T-helper 2 cell (primary cell): ENCODE data around the gene DOCK2.
"Not testable (repeated sequence)": the region's sequence is repeated elsewhere in the genome, so short reads cannot be mapped to it uniquely, and the experiment has no call there.

Source experiments
- DNase-seq, 5 experiments: peaks; one replicate each; pipeline versions ENCODE4 v3.0.0 to v3.0.0-alpha.2; 2012 to 2022

Gene DOCK2

DNA sequence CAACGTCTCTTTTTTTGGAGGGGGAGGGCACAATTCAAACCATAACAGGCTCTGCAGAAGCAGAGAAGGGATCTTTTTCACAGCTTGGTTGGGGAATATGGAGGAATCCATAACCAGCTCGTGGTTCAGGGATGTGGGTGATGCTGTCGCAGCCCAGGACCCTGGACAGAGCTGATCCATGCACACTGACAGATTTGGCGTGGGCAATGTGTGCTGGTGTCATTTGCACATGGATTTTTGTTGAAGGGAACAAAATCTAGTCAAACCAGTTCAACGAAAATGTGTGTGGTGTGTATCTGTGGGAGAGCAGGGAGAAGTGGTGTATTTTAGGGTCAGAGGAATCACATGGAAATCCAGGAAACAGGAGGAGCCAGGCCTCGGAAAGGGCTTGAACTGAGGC lies 4.2 kb downstream of the DOCK2 start:
- no peak for DNase-seq

DNA sequence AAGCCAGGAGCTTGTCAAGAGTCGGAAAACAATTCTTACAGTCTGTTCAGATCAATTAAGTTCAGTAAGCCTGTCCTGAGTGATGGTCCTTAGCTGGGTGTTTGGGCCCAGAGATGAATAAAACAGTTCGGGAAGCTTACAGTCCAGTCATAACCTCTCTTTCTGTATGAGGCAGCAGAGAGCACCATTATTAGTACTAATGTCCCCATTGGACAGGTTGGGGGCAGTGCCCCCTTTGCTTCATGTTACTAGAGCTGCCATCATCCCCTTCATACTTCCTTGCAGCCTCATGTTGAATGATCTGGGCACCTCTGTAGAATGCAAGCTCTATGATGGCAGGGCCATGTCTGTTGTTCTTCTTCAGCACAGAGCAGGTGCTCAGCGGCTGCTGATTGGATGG lies 9.8 kb downstream of the DOCK2 start:
- DNase-seq: no peak

DNA sequence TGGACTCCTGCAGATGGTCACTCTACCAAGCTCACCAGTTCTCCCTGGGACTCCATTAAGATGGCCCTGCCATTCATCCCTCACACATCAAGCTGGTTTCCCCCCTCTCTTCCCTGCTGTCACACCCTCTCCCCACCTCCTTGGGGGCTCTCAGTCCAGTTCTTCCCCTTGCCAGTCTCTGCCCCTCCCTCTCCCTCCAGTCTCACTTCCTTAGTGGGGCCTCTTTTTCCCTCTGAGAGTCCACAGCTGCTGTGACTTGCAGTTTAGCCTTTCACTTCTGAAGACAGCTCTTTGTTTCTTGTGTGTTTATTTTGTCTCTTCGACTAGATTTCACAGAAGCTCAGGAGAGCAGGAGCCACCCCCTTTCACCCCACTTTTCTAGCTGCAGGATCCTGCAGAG lies 10.5 kb downstream of the DOCK2 start:
- DNase-seq: no peak

DNA sequence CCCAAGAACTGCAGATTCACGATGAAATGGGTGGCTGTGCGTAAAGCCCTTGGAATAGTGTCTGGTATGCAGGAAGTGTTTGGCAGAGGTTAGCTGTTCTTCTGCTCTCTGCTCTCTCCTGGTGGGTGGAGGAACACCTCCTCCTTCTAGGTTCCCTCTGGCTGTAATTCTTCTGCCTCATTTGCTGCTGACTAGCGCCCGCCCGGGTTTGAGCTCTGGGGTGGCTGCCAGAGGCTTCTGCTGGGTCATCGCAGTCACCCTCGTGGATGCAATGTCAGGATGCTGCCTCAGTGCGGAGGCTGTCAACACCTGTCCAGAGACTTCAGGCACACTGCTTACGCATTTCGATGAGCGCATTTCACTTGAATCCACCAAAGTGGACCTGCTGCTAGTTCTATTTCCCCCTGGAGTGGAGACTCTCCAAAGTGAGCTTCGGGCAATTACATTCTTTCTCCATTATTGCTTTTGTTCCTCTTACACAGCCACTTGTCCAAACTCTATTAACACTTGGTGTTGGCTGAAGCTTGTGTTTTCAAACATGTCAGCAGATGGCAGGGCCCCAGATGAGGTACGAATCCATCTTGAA lies 11.7 kb downstream of the DOCK2 start:
- DNase-seq: no peak

DNA sequence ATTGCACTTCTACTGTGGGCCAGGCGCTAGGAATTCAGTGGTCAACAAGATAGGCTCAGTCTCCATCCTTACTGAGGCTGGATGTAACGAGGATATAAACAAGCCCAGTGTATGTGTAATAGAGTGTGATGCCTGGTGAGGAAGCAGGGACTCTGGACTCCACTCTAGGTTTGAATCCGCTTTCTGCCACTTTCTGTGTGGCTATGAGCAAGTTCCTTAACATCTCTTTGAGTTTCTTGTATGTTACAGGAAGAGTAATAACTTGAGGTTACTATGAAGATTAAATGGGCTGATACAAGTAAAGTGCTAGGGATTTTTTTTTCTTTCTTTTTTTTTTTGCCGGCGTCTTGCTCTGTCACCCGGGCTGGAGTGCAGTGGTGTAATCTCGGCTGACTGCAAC lies 12.4 kb downstream of the DOCK2 start:
- DNase-seq: peak in 2 of 5 experiments; percentile 24 to 88

DNA sequence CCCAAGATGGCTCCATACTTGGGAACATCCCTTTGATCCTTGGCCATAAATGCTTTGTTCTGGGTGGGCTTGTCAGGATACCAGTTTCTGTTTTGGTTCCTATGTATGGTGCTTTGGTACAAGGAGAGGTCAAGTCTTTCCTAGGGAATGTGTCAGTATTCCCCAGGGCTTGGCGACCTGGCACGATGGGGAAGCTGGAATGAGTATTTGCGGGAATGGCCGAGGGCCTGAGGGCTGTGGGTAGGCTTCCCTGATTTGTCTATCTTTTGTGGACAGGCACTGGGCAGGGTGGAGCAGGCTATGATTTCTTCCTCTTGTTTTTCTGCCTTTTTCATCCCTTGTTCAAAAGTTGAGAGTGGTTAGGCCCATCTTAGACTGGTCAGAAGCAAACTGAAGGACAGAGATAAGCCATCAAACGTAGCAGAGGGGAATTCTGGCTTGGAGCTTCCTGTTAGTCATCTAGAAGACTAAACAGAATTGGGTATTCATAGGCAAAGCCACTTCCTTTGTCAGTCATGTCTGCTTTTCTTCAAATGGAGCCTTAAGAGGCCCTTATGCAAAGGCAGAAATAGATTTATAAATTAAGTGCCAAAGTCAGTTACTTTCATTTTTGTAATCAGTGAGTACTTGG lies 13.7 kb downstream of the DOCK2 start:
- peak in 2 of 5 experiments; percentile 28 to 85 for DNase-seq

DNA sequence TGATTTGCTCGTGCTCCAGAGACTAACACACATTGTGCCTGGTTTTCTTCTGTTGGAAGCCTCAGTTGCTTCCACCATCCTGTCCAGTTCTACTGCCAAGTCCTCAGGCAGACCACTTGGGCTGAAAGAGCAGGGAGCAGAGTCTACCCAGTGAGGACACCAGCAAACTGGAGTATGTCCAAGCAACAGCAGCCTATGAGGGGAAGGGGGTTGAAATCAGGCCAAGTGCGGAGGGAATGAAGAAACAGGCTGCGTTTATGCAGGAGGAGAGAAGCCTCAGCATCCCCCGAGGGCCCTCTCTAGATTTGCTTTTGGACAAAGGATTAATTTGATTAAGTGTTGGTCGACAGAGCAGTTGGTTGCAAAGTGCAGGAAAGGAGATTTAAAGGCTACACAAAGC lies 14.5 kb downstream of the DOCK2 start:
- no peak for DNase-seq

DNA sequence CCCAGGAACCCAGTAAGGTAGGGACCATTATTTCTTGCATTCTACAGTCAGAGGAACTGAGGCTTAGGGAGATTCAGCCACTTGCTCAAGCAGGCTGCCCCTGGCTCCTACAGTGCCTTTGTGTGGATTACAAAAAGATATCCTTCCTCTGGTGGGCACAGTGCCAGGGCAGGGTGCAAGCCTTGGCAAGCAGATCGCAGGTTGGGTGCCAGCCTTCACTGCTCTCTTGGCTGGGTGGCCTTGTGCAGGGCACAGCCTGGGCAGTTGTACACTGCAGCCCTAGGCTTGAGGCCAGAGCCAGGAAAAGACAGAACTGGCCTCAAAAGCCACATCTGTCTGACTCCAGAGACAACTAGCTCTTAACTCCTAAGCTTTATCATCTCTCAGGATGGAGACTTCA lies 15.0 kb downstream of the DOCK2 start:
- no peak for DNase-seq

DNA sequence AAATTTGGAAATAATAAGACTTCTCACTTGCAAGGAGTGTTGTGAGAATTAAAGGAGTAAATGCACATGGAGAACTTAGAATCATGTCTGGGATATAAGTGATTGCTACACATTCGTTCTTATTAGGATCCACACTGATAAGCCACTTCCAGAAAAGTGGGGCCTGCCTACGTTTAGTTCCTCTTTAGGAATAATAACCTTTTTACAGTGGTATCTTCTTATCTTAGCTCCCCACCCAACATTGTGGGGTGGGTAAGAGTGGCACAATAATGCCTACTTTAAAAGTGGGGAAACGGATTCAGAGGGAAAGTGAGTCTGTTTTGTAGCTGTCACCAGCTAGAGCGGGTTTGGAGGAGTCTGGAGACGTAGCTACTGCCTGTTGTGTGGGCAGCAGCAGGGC lies 16.0 kb downstream of the DOCK2 start:
- no peak for DNase-seq

DNA sequence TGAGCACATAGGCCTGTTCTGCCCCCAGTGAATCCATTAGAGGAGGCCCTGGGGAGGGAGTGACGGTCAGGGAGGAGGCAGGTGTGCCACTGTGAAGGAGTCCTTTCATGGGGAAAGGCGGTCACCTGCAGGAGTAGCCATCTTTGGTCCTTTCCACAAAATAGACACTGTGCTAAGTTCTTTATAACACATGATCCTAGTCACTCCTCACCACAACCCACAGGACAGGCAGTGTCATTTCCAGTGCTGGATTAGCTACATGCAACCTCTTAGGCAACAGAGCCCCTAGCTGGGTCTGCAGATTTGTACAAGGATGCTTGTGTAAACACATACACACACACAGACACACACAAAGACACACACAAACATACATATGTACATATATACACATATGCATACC lies 18.3 kb downstream of the DOCK2 start:
- peak in 1 of 5 experiments; percentile 65 for DNase-seq

DNA sequence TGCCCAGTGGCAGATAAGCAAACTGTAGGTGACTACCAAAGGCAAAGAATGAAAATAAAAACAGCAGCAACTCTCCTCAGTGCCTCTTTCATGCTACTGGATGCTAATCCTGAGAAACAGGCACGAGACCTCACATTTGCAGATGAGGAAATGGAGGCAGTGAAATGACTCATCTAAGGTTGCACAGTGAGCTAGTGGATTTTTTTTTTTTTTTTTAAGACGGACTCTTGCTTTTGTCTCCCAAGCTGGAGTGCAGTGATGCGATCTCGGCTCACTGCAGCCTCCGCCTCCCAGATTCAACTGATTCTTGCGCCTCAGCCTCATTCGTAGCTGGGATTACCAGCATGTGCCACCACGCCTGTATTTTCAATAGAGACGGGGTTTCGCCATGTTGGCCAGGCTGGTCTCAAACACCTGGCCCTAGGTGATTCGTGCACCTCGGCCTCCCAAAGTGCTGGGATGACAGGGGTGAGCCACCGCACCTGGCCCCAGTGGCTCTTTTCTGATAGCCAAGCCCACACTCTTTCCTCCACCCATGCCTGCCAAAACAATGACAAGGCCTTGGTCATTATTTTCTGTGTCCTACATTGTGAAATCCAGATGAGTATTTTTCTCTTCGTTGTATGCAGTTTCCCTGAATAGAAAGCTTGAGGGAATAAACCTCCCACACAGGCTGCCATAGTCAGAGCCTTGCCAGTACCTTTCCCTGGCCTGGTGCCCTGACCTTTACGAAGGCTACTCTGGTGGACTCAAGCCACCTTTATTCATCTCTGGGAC lies 19.2 kb downstream of the DOCK2 start:
- peak in 1 of 5 experiments; percentile 91 for DNase-seq

DNA sequence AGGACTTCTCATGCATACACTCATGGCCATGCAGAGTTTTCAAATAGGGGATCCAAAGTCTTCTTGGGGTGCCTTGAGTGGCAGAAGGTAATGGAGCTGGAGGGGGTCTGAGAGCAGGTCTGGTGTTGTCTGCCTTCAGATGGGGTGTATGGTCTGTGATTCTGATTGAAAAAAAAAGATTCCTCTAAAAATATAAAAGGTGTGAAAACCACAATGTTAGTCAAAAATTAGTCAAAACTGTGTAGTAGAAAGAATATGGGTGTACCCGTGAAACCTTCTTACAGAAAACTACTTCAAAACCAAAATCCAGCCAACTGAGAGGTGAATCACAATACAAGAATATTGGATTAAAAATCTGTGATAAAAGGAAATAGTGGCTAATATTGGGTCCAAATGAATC lies 20.1 kb downstream of the DOCK2 start:
- DNase-seq: peak in 2 of 5 experiments; percentile 13 to 71

DNA sequence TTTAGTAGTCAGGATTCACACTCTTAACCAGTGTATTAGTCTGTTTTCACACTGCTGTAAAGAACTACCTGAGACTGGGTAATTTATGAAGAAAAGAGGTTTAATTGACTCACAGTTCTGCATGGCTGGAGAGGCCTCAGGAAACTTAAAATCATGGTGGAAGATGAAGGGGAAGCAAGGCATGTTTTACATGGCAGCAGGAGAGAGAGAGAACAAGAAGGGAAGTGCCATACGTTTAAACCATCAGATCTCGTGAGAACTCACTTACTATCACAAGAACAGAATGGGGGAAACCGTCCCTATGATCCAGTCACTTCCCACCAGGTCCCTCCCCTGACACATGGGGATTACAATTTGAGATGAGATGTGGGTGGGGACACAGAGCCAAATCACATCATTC lies 25.4 kb downstream of the DOCK2 start:
- DNase-seq: not testable (repeated sequence)

DNA sequence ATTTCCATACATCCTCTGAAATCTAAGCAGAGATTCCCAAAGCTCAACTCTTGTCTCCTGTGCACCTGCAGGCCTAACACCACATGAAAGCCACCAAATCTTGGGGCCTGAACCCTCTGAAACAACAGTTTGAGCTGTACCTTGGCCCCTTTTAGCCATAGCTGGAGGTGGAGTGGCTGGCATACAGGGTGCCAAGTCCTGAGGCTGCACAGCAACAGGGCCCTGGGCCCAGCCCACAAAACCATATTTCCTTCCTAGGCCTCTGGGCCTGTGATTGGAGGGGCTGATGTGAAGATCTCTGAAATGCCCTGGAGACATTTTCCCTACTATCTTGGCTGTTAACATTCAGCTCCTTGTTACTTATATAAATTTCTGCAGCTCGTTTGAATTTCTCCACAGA lies 26.5 kb downstream of the DOCK2 start:
- no peak for DNase-seq

DNA sequence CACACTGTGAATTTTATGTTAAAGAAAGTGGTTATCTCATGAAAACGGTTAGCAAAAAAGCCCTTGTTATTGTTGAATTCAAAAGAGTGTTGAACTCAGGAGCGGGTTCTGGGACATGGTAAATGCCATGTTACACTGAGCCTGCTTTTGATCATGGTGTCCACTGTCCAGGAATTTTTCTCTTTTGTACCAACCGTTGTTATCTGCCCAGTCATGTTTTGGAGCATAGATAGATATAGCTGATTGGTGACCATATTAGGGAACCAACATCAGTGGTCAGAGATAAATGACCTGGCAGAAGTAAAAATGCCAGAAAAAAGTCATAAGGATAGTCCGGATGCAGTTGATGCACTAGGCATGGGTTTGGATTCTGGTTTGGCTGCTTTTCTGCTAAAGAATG lies 29.3 kb downstream of the DOCK2 start:
- DNase-seq: no peak

DNA sequence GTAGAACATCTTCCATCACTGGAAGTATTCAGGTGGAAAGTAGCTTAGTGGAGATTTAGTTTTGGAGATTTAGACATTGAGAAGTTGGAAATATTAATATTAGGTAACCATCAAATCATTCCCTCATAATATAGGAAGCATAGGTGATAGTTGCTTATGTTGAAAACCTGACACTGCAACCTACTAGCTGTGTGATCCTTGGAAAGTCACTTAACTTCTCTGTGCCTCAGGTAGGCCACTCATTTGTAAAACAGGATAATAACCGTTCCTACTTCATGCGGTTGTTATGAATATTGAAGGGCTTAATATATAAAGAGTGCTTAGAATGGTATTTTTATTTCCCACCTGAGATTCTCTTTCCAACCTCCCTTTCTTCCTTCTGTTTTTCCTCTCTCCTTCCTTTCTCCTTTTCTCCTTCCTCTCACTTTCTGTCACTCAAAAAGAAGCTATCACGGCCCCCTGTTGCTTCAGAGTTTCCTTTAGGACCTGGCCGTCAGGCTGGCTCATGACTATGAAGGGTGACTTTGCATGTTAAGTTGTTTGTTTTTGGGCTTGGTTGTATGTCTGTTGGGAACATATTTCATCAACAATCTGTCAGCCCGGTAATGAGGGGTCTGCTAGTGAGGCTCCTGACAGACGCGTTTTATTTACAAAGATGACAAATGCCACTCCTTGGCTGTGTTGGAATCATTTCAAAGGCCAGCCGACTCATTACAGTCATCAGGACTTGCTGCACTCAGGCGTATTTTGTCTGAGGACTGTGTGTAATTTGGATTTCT lies 31.0 kb downstream of the DOCK2 start:
- DNase-seq: no peak

DNA sequence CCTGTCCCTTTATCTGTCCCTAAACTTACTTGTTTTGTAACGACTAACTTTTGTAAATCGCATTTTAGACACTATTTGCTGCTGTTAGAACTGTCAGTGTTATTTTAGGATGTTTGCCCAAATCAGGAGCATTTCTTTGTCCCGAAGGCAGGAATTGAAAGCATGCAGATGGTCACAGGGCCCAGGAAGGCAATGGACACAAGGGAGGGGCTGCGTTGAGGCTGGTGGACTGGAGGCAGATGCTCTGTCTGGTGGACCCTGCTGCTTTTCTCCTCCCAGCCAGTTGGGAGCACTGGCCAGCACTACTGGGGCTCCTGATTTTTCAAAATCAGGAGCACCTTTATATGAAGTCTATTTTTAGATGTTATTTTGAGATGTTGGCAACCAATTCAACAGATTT lies 31.7 kb downstream of the DOCK2 start:
- DNase-seq: no peak

DNA sequence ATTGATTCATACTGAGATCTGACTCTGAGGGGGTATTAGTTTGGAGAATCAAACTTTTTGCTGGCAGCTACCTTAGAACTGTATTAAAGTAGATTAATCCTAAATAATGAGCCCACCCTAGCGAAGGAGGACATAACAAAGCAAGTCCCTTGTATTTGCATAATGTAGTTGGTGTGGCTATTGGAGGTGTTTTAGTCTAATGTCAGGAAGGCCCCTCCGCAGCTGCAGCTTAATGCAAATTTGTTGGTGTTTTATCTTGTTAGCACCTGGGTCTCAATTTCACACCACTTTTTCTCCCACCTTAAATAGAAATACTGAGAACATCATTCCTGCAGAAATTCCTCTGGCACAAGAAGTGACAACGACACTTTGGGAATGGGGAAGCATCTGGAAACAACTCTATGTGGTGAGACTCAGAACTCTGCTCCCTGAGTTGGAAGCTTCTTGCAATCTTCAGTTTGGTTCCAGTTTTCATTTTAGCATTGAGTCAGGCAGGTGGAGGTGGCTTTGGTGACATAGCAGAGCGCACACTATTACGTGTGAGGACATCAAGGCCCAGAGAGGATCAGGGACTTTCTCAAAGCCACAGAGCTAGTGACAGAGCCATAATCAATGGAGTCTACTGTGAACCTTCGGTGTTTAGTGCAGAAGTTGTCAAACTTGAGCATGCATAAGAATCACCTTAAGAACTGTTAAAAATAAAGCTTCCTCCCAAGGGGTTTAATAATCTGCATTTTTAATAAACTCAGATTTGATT lies 33.9 kb downstream of the DOCK2 start:
- DNase-seq: peak in 1 of 5 experiments; percentile 43

DNA sequence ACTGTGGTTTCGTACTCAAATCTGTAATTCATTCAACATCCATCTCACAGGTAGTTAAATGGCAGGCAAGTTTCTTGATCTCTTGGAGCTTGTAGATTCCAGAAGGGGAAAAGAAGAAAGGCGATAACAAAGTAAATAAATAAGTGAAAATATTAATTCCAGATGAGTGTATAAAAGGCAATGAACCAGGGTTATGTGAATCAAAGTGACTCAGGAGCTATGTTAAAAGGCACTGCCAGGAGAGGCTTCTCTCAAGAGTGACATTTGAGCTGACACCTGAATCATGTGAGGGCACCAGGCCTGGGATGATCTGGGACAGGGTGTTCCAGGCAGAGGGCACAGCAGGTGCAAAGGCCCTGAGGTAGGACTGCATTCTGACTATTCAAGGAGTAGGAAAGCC lies 45.0 kb downstream of the DOCK2 start:
- DNase-seq: no peak

DNA sequence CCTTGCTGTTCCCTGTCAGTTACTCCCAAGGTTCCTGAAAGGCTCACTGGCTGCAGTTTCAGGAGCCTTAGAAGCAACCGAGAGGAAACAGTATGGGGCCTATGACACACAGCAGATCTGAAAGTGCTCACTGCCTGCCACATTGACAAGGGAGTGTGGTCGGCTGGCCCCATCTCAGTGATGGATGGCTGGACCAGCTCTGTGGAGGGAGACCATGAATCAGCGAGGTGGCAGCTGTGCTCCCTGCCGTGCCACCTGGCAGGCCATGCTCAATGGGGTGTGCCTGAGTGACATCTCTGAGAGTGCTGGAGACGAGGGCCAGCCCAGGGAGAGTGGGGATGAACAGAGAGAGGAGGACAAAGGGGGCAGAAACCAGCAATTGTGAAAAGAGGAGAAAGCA lies 49.1 kb downstream of the DOCK2 start:
- DNase-seq: no peak

DNA sequence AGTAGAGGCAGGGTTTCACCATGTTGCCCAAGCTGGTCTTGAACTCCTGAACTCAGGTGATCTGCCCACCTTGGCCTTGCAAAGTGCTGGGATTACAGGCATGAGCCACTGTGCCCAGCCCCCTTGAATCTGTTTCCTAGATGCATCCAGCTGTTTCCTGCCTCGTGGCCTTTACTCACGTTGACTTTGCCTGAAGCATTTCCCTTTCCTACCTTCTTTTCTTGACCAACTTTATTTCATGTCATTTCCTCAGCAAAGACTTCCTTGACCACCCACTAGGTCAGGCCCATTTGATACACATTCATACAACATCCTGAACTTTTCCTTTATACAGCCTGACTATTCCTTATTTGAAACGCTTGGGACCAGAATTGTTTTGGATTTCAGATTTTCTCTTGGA lies 51.0 kb downstream of the DOCK2 start:
- no peak for DNase-seq

DNA sequence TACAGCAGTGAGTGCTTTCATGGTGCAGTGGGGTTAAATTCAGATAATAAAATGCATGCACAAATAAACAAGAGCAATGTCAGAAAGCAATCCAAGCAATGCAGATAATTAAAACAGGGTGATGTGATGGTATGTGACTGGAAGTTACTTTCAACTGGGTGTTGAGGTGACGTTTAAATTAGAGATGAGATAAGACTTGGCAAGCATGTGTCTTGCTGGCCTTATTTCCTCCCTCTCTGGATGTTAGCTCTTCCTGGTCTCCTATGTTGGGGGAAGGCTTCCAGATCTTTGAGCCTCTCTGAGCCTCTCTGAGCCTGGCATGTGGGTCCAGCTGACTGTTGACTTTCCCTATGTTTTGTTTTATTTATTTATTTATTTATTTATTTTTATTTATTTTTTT lies 54.4 kb downstream of the DOCK2 start:
- peak in 1 of 5 experiments; percentile 19 for DNase-seq
